ENCODE data around the gene SRCIN1. TPM values are rescaled to one million over a fixed set of nuclear protein-coding genes. Genes with fewer than 3 reads are reported as not detected.

The SRCIN1 gene
- total RNA-seq, 2 experiments from 2014 or later: 0.72 to 0.73 TPM

DNA sequence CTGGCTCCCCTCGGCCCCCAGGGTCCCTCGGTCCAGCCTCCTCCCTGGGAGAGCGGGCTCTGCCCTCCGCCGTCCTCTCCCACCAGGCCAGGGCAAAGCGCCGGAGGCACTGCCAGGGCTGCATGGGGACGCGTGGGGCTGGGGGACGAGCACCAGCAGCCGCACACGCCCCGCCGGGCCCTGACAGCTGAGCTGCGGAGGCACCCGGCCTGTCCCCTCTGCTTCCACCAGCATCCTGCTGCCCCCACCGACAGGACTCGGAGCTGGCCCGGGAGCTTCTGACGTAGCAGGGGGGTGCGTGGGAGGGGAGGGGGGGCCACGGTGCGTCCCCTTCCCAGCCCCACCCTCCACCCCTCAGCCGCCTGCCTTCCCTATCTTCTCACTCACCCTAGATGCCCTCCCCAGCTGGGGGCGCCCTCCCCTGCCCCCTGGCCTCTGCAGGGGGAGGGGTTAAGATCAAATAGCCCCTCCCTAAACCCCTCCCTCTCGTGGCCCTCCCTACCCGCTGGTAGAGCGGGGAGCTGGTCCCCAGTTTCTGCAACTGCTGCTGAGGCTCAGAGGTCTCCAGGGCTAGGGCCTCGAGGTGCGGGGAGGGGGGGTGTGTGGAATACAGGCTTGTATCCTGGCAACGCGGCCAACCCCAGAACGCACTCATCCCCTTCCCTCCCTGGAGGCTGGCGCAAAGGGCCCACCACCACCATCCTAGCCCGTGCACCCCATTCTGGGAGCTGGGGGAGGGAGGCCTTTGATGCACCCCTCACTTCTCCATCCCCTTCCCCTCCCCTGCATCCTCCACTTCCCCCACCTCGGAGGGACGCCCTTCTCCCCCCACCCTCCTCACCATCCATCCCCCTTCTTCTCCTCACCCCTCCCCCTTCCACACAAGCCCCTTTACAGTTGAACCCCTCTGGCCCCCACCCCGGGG lies 1.0 kb downstream of the SRCIN1 start:
- no peaks in the 10 kb centered on the region for H3K9me3 Mint-ChIP-seq (ENCODE audit: low read depth)
- intact Hi-C loops (cut with DNase I, micrococcal nuclease): loop anchor here (2.0 to 10.0 kb wide), 5 partner anchors 46 to 252 kb away; partner anchors contain the start of genes CISD3 (in 1 of the 2) and SOCS7 (in 1 of the 2)
- H3K27ac Mint-ChIP-seq: no peak overlapping the region
- H3K4me3 Mint-ChIP-seq: peak overlapping the region; percentile 66
- H3K4me1 Mint-ChIP-seq: peaks cover 16% of the 10 kb centered on the region
- POLR2A ChIA-PET: interaction anchor here (0.6 to 1.9 kb wide), 3 partner anchors 46 to 63 kb away, joined by 4 to 6 read pairs (median 4); no protein-coding TSS in a partner anchor
- peak; percentile 40 for ATAC-seq
- no peaks in the 10 kb centered on the region for H3K36me3 Mint-ChIP-seq (ENCODE audit: low read depth)
- peaks cover 65% of the 10 kb centered on the region for H3K27me3 Mint-ChIP-seq
- CTCF ChIA-PET: interaction anchor here (0.6 to 2.8 kb wide), 8 partner anchors 9 to 67 kb away, joined by 3 to 8 read pairs (median 4); no protein-coding TSS in a partner anchor
- peak; percentile 62 for DNase-seq

DNA sequence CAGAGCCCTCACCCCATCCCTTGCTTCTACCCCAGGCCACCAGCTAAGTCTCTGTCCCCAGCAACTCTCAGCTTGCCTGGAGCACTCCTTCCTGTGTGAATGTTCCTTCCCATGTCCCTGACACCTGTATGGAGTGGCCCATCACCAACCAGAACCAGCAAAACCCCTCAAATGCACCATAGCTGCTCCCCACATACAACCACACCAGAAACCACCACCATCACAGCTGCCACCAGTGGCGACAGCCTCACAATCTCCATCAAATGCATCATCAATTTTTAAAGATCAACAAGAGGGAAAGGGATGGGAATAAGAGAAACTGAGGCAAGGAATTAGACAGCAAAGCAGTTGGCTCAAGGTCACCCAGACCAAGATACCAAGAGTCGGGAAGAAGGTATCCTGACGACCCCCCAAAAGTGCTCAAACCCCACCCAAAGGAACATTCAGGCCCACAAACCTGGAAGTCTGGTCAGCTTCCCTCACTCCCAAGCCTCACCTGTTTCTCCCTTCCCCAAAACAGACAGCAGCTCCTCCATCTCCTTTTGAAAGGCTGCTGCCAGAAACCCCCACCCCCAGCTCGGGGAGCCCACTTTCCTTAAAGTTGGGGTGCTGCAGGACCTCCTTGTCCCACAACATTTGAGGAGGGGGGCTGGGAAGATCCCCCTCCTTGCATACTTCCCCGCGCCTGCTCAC lies 1.8 kb downstream of the SRCIN1 start:
- Mint-ChIP-seq H3K27me3 (peaks cover 65% of the 10 kb centered on the region), H3K4me3 (no peak overlapping the region), H3K9me3 (ENCODE audit: low read depth) (no peaks in the 10 kb centered on the region), H3K4me1 (peaks cover 16% of the 10 kb centered on the region), H3K36me3 (ENCODE audit: low read depth) (no peaks in the 10 kb centered on the region), H3K27ac (no peak overlapping the region)
- intact Hi-C loops (cut with DNase I, micrococcal nuclease): loop anchor here (2.0 to 10.0 kb wide), 3 partner anchors 45 to 131 kb away; partner anchors contain the start of gene CISD3 (in 1 of the 2)
- ChIA-PET CTCF (interaction anchor here (0.6 to 3.3 kb wide), 7 partner anchors 8 to 68 kb away, joined by 3 to 22 read pairs (median 7); no protein-coding TSS in a partner anchor), POLR2A (interaction anchor here (1.9 kb wide), 1 partner anchor 45 kb away, joined by 6 read pairs; no protein-coding TSS in a partner anchor)
- DNase-seq (no peak), ATAC-seq (no peak)

DNA sequence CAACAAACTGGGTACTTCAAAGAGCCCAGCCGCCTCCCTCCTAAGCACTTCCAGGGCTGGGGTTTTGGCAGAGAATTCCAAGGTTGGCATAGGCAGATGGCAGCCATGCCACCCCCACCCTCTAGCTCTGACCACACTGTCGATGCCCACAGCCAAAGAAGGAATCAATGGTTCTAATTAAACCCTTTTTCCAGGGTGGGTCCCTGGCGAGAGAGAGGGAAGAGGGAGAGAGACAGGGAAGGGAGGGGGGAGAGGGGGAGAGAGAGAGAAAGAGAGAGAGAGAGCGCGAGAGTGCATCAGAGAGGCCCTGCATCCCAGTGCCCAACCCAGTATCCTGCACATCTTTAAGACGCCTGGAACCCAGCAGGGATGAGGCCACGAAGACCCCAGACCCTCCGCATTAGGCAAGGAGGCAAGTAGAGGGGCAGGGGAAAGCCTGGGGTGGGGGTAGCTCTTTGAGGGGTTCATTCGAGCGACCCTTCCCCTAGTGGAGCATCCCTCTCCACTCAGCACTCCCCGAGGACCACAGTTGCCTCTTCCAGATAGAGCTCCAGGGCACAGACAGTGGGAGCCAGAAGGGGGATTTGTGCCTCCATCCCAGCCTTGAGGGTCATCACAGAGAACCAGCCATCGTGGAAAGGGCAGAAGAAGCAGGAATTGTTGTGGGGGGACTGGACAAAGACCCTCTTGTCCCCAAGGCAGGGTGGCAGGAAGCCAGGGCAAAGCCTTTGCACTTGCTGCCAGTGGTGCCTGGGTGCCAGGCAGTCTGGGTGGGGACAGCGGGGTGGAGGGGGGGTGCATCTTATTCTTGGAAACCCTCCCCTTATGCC lies 2.6 kb downstream of the SRCIN1 start:
- H3K9me3 Mint-ChIP-seq (ENCODE audit: low read depth): no peaks in the 10 kb centered on the region
- POLR2A ChIA-PET: interaction anchor here (1.9 kb wide), 1 partner anchor 44 kb away, joined by 6 read pairs; no protein-coding TSS in a partner anchor
- ATAC-seq (no peak), DNase-seq (no peak)
- no peaks in the 10 kb centered on the region for H3K36me3 Mint-ChIP-seq (ENCODE audit: low read depth)
- H3K27me3 Mint-ChIP-seq: peaks cover 61% of the 10 kb centered on the region
- intact Hi-C loops (cut with DNase I, micrococcal nuclease): loop anchor here (5.0 to 10.0 kb wide), 2 partner anchors 111 to 132 kb away; partner anchors contain the start of gene CISD3 (in 1 of the 2)
- H3K4me1 Mint-ChIP-seq: peaks cover 16% of the 10 kb centered on the region
- H3K4me3 Mint-ChIP-seq: no peak overlapping the region
- H3K27ac Mint-ChIP-seq: no peak overlapping the region
- CTCF ChIA-PET: interaction anchor here (1.3 to 3.3 kb wide), 6 partner anchors 14 to 44 kb away, joined by 3 to 22 read pairs (median 4); no protein-coding TSS in a partner anchor

DNA sequence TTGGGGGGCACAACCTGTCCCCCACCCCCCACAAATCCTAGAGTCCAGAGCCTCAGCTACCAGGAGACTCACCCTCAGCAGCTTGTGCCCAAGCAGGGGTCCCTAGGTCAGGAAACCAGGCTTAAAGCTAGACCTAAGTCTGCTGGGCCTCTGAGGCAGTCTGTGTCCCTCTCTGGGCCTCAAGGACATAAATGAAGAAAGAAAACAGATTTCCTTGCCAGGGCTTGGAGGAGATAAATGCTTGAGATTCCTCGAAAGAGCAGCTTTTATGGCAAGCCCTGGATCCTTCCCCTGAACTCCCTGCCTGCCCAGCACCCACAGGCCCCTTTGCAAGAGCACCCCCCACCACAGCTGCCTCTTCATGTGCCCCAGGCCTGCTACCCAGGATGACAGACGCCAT lies 3.3 kb downstream of the SRCIN1 start:
- POLR2A ChIA-PET: no interaction called here
- H3K4me1 Mint-ChIP-seq: peaks cover 13% of the 10 kb centered on the region
- no peak for ATAC-seq
- no peak overlapping the region for H3K4me3 Mint-ChIP-seq
- no peak for DNase-seq
- no peaks in the 10 kb centered on the region for H3K9me3 Mint-ChIP-seq (ENCODE audit: low read depth)
- intact Hi-C loops (cut with DNase I, micrococcal nuclease): loop anchor here (5.0 to 10.0 kb wide), 2 partner anchors 110 to 132 kb away; partner anchors contain the start of gene CISD3 (in 1 of the 2)
- CTCF ChIA-PET: interaction anchor here (1.3 to 3.3 kb wide), 5 partner anchors 13 to 44 kb away, joined by 3 to 22 read pairs (median 5); no protein-coding TSS in a partner anchor
- no peak overlapping the region for H3K27ac Mint-ChIP-seq
- H3K36me3 Mint-ChIP-seq (ENCODE audit: low read depth): no peaks in the 10 kb centered on the region
- H3K27me3 Mint-ChIP-seq: peaks cover 57% of the 10 kb centered on the region

DNA sequence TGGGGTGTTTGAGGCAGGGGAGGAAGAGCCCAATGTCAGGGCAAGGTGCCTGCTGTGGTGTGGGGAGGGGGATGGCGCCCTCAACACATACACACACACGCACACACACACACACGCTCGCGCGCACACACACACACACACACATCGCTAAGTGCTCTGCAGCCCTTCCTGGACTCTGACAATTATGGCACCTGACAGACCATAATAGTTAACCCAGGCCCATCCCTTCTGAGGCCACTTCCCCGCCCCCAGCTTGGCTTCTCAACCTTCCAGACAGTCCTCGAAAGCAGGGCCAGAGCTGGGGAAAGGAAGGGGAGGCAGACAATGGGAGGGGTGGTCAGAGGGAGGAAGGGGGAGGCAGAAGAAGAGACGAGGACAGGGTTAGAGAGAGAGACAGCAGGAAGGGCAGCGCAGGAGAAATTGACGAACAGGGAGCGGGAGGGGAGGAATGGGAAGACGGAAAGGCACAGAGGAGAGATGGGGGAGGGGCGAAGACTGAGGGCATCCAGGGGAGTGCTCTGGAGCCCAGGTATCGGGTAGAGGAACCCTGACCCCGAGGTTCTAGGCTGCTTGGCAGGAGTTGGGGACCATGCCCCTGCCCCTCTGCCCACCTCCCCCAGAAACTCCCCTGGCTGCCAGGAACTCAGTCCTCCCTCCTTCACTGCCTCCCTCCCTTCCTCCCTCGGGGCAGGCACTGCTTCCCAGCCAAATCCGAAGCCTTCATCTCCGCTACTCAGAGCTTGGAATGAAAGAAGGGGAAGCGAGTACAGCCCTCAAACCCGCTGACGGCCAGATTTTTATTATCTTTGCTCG lies 4.0 kb downstream of the SRCIN1 start:
- ChIA-PET CTCF (interaction anchor here (0.7 to 3.3 kb wide), 5 partner anchors 12 to 53 kb away, joined by 3 to 22 read pairs (median 4); no protein-coding TSS in a partner anchor), POLR2A (no interaction called here)
- Mint-ChIP-seq H3K9me3 (ENCODE audit: low read depth) (no peaks in the 10 kb centered on the region), H3K4me1 (peaks cover 11% of the 10 kb centered on the region), H3K27me3 (peaks cover 57% of the 10 kb centered on the region), H3K27ac (no peak overlapping the region), H3K36me3 (ENCODE audit: low read depth) (no peaks in the 10 kb centered on the region), H3K4me3 (no peak overlapping the region)
- intact Hi-C loops (cut with DNase I, micrococcal nuclease): loop anchor here (5.0 to 10.0 kb wide), 2 partner anchors 109 to 133 kb away; partner anchors contain the start of gene CISD3 (in 1 of the 2)
- ATAC-seq (no peak), DNase-seq (no peak)

DNA sequence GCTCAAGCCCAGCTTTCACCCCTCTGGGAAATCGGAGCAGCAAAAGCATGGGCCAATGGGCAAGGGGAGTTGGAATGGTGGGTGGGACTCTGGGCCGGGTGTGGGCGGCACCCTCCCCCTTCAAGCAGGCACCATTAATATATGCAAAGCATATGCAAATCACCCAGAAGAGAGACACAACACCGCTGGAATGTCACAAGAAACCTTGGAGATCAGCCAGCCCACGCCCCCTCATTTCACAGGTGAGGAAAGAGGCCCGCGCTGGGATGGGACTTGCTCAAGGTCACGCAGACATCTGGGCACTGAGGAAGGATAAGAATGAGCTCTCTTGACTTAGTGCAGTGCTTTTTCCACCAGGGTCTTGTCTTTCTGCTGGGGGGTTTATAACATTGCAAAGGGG lies 4.8 kb downstream of the SRCIN1 start:
- ATAC-seq: no peak
- POLR2A ChIA-PET: no interaction called here
- CTCF ChIA-PET: interaction anchor here (2.0 to 3.3 kb wide), 2 partner anchors 17 to 42 kb away, joined by 6 to 22 read pairs; no protein-coding TSS in a partner anchor
- Mint-ChIP-seq H3K27me3 (peaks cover 60% of the 10 kb centered on the region), H3K4me1 (peaks cover 7% of the 10 kb centered on the region), H3K4me3 (no peak overlapping the region), H3K36me3 (ENCODE audit: low read depth) (no peaks in the 10 kb centered on the region), H3K9me3 (ENCODE audit: low read depth) (no peaks in the 10 kb centered on the region), H3K27ac (no peak overlapping the region)
- intact Hi-C loops (cut with DNase I, micrococcal nuclease): loop anchor here (5.0 to 10.0 kb wide), 2 partner anchors 109 to 134 kb away; partner anchors contain the start of gene CISD3 (in 1 of the 2)
- no peak for DNase-seq

DNA sequence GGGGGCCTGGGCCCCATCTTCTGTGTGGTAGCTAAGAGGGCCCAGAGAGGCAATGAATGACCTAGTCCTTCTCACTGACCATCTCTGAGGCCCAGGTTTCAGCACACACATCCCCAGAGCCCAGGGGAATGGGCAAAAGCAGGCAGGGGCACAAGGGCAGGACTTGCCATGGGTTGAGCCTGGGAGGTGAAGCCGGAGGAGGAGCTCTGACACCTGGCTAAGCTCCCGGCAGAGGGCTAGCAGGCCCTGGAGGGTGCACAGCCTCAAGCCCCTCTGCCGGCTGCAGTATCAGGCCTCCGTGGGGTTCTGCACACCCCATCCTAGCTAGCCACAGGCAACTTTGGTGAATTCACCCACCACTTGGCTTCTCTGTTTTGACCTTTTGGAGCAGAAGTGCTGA lies 5.3 kb downstream of the SRCIN1 start:
- no peak overlapping the region for H3K4me3 Mint-ChIP-seq
- ChIA-PET CTCF (interaction anchor here (2.0 kb wide), 1 partner anchor 17 kb away, joined by 6 read pairs; no protein-coding TSS in a partner anchor), POLR2A (interaction anchor here (0.5 kb wide), 1 partner anchor 147 kb away, joined by 3 read pairs; the partner anchor contains the start of gene PCGF2)
- H3K9me3 Mint-ChIP-seq (ENCODE audit: low read depth): no peaks in the 10 kb centered on the region
- DNase-seq (no peak), ATAC-seq (no peak)
- H3K36me3 Mint-ChIP-seq (ENCODE audit: low read depth): no peaks in the 10 kb centered on the region
- H3K27ac Mint-ChIP-seq: no peak overlapping the region
- intact Hi-C loops (cut with DNase I, micrococcal nuclease): loop anchor here (5.0 to 10.0 kb wide), 2 partner anchors 108 to 134 kb away; partner anchors contain the start of gene CISD3 (in 1 of the 2)
- H3K27me3 Mint-ChIP-seq: peaks cover 65% of the 10 kb centered on the region
- H3K4me1 Mint-ChIP-seq: peaks cover 7% of the 10 kb centered on the region

DNA sequence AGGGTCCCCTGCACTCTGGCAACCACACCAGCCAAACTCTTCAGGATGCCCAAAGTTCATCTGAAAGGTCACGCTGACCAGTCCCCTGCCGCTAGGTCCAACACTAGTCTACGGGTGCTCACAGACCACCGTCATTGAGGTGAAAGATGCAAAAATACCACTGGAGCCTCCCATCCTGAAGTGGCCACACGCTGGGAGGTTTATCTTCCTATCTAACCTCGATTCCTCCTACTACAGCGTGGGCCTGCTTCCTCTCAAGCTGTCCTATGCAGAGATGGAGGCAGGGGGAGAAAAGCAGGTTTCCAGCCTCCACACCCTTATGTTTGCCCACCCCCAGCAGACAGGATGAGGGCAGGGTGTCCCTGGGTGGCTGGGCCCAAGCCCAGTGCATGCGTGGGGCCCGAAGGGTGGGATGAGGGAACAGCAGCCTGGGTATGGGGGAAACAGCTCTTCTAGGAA lies 6.3 kb downstream of the SRCIN1 start:
- Mint-ChIP-seq H3K27ac (no peak overlapping the region), H3K27me3 (peaks cover 70% of the 10 kb centered on the region), H3K9me3 (ENCODE audit: low read depth) (no peaks in the 10 kb centered on the region), H3K4me1 (peaks cover 7% of the 10 kb centered on the region), H3K36me3 (ENCODE audit: low read depth) (no peaks in the 10 kb centered on the region), H3K4me3 (no peak overlapping the region)
- intact Hi-C loops (cut with DNase I, micrococcal nuclease): no loop called here
- CTCF ChIA-PET: interaction anchor here (0.6 to 2.0 kb wide), 3 partner anchors 8 to 68 kb away, joined by 3 to 6 read pairs (median 5); no protein-coding TSS in a partner anchor
- ATAC-seq: no peak
- no peak for DNase-seq
- POLR2A ChIA-PET: no interaction called here

DNA sequence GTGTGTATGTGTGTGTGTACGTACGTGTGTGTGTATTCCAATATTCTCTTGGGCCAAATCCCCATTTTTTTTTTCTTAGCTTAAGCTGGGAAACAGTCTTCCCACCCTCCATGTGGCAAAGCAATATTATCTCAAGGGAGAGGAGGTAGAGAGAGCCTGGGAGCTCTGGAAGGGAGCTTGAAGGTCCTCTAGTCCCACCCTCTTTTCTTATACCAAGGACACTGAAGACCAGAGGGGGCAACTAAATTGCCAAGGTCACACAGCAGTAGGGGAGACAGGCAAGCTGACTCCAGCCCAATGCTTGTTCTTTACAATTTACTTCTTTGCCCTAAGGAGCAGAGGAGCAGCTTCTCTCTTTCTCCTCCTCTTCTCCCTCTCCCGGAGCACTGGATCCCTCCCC lies 6.8 kb downstream of the SRCIN1 start:
- H3K36me3 Mint-ChIP-seq (ENCODE audit: low read depth): no peaks in the 10 kb centered on the region
- H3K27ac Mint-ChIP-seq: no peak overlapping the region
- ChIA-PET CTCF (interaction anchor here (0.6 to 2.0 kb wide), 7 partner anchors 9 to 69 kb away, joined by 3 to 6 read pairs (median 4); no protein-coding TSS in a partner anchor), POLR2A (no interaction called here)
- intact Hi-C loops (cut with DNase I, micrococcal nuclease): no loop called here
- ATAC-seq (no peak), DNase-seq (no peak)
- H3K9me3 Mint-ChIP-seq (ENCODE audit: low read depth): no peaks in the 10 kb centered on the region
- H3K4me1 Mint-ChIP-seq: peaks cover 7% of the 10 kb centered on the region
- H3K27me3 Mint-ChIP-seq: peaks cover 72% of the 10 kb centered on the region
- no peak overlapping the region for H3K4me3 Mint-ChIP-seq
